ENCODE data around the gene CYTH3. TPM values are rescaled to one million over a fixed set of nuclear protein-coding genes. Genes with fewer than 3 reads are reported as not detected.

The CYTH3 gene
- total and polyA plus RNA-seq, 2 of the 8 experiments (the other 6 are each of a cell fraction or from before 2014, with no cell fraction given), result 10.3 to 11.9 TPM

GRCh38 chr7:6232534-6232933 is 39.9 kb downstream of the CYTH3 start:
- H3K4me2 ChIP-seq (ENCODE audit: insufficient read depth in 1 of 2, low read depth in 2 of 2, low read length in 2 of 2), result no peak overlapping the region
- no peaks in the 10 kb centered on the region for H3K27me3 ChIP-seq (replicated peaks in 1 of 4; ENCODE audit: control insufficient read depth in 3 of 4, extremely low read depth in 1 of 4, insufficient read depth in 3 of 4, low read length in 3 of 4)
- H4K8ac ChIP-seq (ENCODE audit: extremely low read depth, insufficient read depth, low read length), result no peak overlapping the region
- H2AFZ ChIP-seq (ENCODE audit: low read length), result no peak overlapping the region
- no peak overlapping the region for H4K5ac ChIP-seq (ENCODE audit: insufficient read length, low read depth, low read length)
- H2BK5ac ChIP-seq (ENCODE audit: low read depth, low read length), result no peak overlapping the region
- H4K91ac ChIP-seq (replicated peaks; ENCODE audit: insufficient read length, low read length), result no peak overlapping the region
- no peaks in the 10 kb centered on the region; a peak in 1 of 8 replicates for H3K36me3 ChIP-seq (ENCODE audit: control insufficient read depth in 2 of 4, insufficient read depth in 4 of 4, low read length in 3 of 4)
- 96% methylated on average over 8 of the region's 8 CpGs; no CpG with 5 or more reads in 1 of the 2 experiments for WGBS, 2 experiments (ENCODE audit: extremely low coverage in 1 of 2, insufficient coverage in 1 of 2, insufficient read length in 1 of 2, insufficient replicate concordance in 2 of 2, low coverage in 1 of 2, low lambda C conversion rate in 2 of 2, missing lambda C conversion rate in 1 of 2)
- POLR2A ChIA-PET (ENCODE audit: partially characterized antibody), result no interaction called here
- H3K4me3 ChIP-seq (ENCODE audit: extremely low read depth in 1 of 4, insufficient read depth in 2 of 4, low read depth in 3 of 4, low read length in 4 of 4), result no peak overlapping the region
- no peak overlapping the region for H2BK12ac ChIP-seq (ENCODE audit: low read depth, low read length)
- CTCF ChIA-PET (ENCODE audit: partially characterized antibody), result interaction anchor here (1.3 kb wide), 1 partner anchor 196 kb away, joined by 4 read pairs; no protein-coding TSS in a partner anchor
- no peak overlapping the region for H2BK120ac ChIP-seq (replicated peaks; ENCODE audit: low read depth, low read length)
- no peak overlapping the region for H3K18ac ChIP-seq (ENCODE audit: extremely low read depth, low read length)
- FAIRE-seq (no peak), DNase-seq (ENCODE audit: low read depth in 1 of 2, low spot score in 2 of 2) (no peak)
- H3K9ac ChIP-seq (replicated peaks in 1 of 4; ENCODE audit: extremely low read depth in 1 of 4, low read depth in 3 of 4, low read length in 3 of 4), result no peak overlapping the region
- 0 out of 4 replicates have a peak, but pooled peaks cover 0 to 3% of the 10 kb centered on the region in 2 experiments for H3K79me2 ChIP-seq (ENCODE audit: control insufficient read depth in 1 of 2, insufficient read depth in 2 of 2, low read length in 2 of 2)
- H3K23ac ChIP-seq (ENCODE audit: insufficient read length), result no peak overlapping the region
- no peak overlapping the region for H3K27ac ChIP-seq (ENCODE audit: low read depth, low read length)
- H3K4ac ChIP-seq (replicated peaks; ENCODE audit: insufficient read length, low read depth, low read length), result no peak overlapping the region
- H3K9me3 ChIP-seq (ENCODE audit: insufficient read depth in 2 of 2, low read depth in 1 of 2, low read length in 1 of 2), result no peaks in the 10 kb centered on the region
- peaks cover 4% of the 10 kb centered on the region; the same call in 1 of the 2 replicates for H3K79me1 ChIP-seq (ENCODE audit: low read depth, low read length)
- H2BK20ac ChIP-seq (ENCODE audit: low read length), result no peak overlapping the region
- no peaks in the 10 kb centered on the region for H4K20me1 ChIP-seq (replicated peaks in 1 of 2; ENCODE audit: control insufficient read depth in 1 of 2, insufficient read depth in 2 of 2, low read length in 2 of 2)
- H2AK5ac ChIP-seq (ENCODE audit: low read depth, low read length), result no peak overlapping the region
- no peaks in the 10 kb centered on the region for H3K23me2 ChIP-seq (ENCODE audit: low read depth, low read length)
- peaks cover 0 to 6% (median 1%) of the 10 kb centered on the region in 4 experiments; a peak in 2 of 7 replicates for H3K4me1 ChIP-seq (replicated peaks in 1 of 4; ENCODE audit: control insufficient read depth in 3 of 4, insufficient read depth in 4 of 4, low read length in 3 of 4)
- no peak overlapping the region for H2BK15ac ChIP-seq (ENCODE audit: low read length)
- no peak overlapping the region for H3K14ac ChIP-seq (ENCODE audit: insufficient read length)
- no peak overlapping the region for H3K56ac ChIP-seq (replicated peaks; ENCODE audit: insufficient read length, low read depth, low read length)
- TF ChIP-seq SP4 (IDR thresholded peaks at IDR 0.05; ENCODE audit: low read length), result no peak
- TF ChIP-seq JUN (IDR thresholded peaks at IDR 0.05; ENCODE audit: low read depth, low read length), result no peak
- no peak for TF ChIP-seq FOSL1 (IDR thresholded peaks at IDR 0.05; ENCODE audit: insufficient read depth, low read depth, low read length)
- TF ChIP-seq RXRA (IDR thresholded peaks at IDR 0.05; ENCODE audit: insufficient read depth, low read depth, low read length), result no peak
- TF ChIP-seq MAX (IDR thresholded peaks at IDR 0.05), result no peak
- TF ChIP-seq BACH1 (IDR thresholded peaks at IDR 0.05; ENCODE audit: low read length), result no peak
- TF ChIP-seq TAF1 (IDR thresholded peaks at IDR 0.05; ENCODE audit: low read depth, low read length), result no peak
- no peak for TF ChIP-seq KDM1A (IDR thresholded peaks at IDR 0.05; ENCODE audit: borderline replicate concordance, low read length)
- no peak for TF ChIP-seq CHD1 (IDR thresholded peaks at IDR 0.05; ENCODE audit: low read depth, low read length)
- TF ChIP-seq TAF7 (optimal IDR thresholded peaks at IDR 0.05; ENCODE audit: borderline replicate concordance, low read depth, low read length), result no peak
- no peak for TF ChIP-seq KDM5A (IDR thresholded peaks at IDR 0.05; ENCODE audit: low read length)
- no peak for TF ChIP-seq KDM4A (IDR thresholded peaks at IDR 0.05; ENCODE audit: low read depth, low read length, severe bottlenecking)
- no peak for TF ChIP-seq TBP (IDR thresholded peaks at IDR 0.05; ENCODE audit: low read depth, low read length)
- no peak for TF ChIP-seq SIN3A (conservative IDR thresholded peaks at IDR 0.05 in 1 of 2, IDR thresholded peaks at IDR 0.05 in 1 of 2; ENCODE audit: low read depth in 1 of 2, low read length in 2 of 2)

Data from H1 (cell line).